Mucosa of stomach (tissue), 1 donor: ENCODE data around the gene MACROD2.

ENCODE experiments used
- H3K27me3 ChIP-seq: one replicate; pipeline ENCODE4 v1.7.0; 2013; ENCODE audit warnings: mild to moderate bottlenecking, low read length; ENCODE audit not compliant: control insufficient read depth, insufficient read depth
- H3K36me3 ChIP-seq: one replicate; pipeline ENCODE4 v1.7.0; 2013; ENCODE audit warnings: low read length; ENCODE audit not compliant: control insufficient read depth, insufficient read depth
- H3K4me1 ChIP-seq: one replicate; pipeline ENCODE4 v1.7.0; 2013; ENCODE audit warnings: mild to moderate bottlenecking, low read length; ENCODE audit not compliant: control insufficient read depth, insufficient read depth
- H3K4me3 ChIP-seq: one replicate; pipeline ENCODE4 v1.7.0; 2013; ENCODE audit warnings: low read length
- H3K9ac ChIP-seq: one replicate; pipeline ENCODE4 v1.7.0; 2013; ENCODE audit warnings: mild to moderate bottlenecking, low read length, moderate library complexity
- H3K9me3 ChIP-seq: one replicate; pipeline ENCODE4 v1.7.0; 2013; ENCODE audit warnings: mild to moderate bottlenecking, low read length, moderate library complexity; ENCODE audit not compliant: control insufficient read depth
- donor health status: Pancreatic carcinoma.

The MACROD2 gene

GRCh38 chr20:14667226-14667625 lies 671.9 kb downstream of the MACROD2 start:
- H3K36me3 ChIP-seq, result no peaks in the 10 kb centered on the region
- no peaks in the 10 kb centered on the region for H3K4me1 ChIP-seq
- H3K9ac ChIP-seq, result no peak overlapping the region
- no peaks in the 10 kb centered on the region for H3K9me3 ChIP-seq
- H3K27me3 ChIP-seq, result no peaks in the 10 kb centered on the region
- no peak overlapping the region for H3K4me3 ChIP-seq

- Histone ChIP-seq H3K27me3 (no peaks in the 10 kb centered on the region), H3K9me3 (no peaks in the 10 kb centered on the region), H3K4me1 (no peaks in the 10 kb centered on the region), H3K9ac (no peak overlapping the region), H3K36me3 (no peaks in the 10 kb centered on the region), H3K4me3 (no peak overlapping the region)
These were observed 676.8 kb downstream of the MACROD2 start for GRCh38 chr20:14672066-14672465.

GRCh38 chr20:14673164-14673563 lies 677.8 kb downstream of the MACROD2 start:
- Histone ChIP-seq H3K9me3 (no peaks in the 10 kb centered on the region), H3K27me3 (no peaks in the 10 kb centered on the region), H3K9ac (no peak overlapping the region), H3K4me3 (no peak overlapping the region), H3K36me3 (no peaks in the 10 kb centered on the region), H3K4me1 (no peaks in the 10 kb centered on the region)

GRCh38 chr20:14677455-14677854 lies 682.1 kb downstream of the MACROD2 start:
- Histone ChIP-seq H3K36me3 (no peaks in the 10 kb centered on the region), H3K4me3 (no peak overlapping the region)

GRCh38 chr20:14685183-14685582 lies 689.9 kb downstream of the MACROD2 start:
- Histone ChIP-seq H3K36me3 (no peaks in the 10 kb centered on the region), H3K27me3 (no peaks in the 10 kb centered on the region), H3K4me3 (no peak overlapping the region)

More at GRCh38 chr20:14677455-14677854, 682.1 kb downstream of the MACROD2 start:
- H3K4me1 ChIP-seq, result no peaks in the 10 kb centered on the region
- H3K9me3 ChIP-seq, result no peaks in the 10 kb centered on the region
- no peaks in the 10 kb centered on the region for H3K27me3 ChIP-seq
- H3K9ac ChIP-seq, result no peak overlapping the region

GRCh38 chr20:14687313-14687712 lies 692.0 kb downstream of the MACROD2 start:
- H3K27me3 ChIP-seq, result no peaks in the 10 kb centered on the region
- H3K4me3 ChIP-seq, result no peak overlapping the region
- no peaks in the 10 kb centered on the region for H3K9me3 ChIP-seq
- no peak overlapping the region for H3K9ac ChIP-seq
- no peaks in the 10 kb centered on the region for H3K4me1 ChIP-seq
- no peaks in the 10 kb centered on the region for H3K36me3 ChIP-seq

More at GRCh38 chr20:14685183-14685582, 689.9 kb downstream of the MACROD2 start:
- Histone ChIP-seq H3K4me1 (no peaks in the 10 kb centered on the region), H3K9ac (no peak overlapping the region), H3K9me3 (no peaks in the 10 kb centered on the region)

GRCh38 chr20:14688005-14688404 lies 692.7 kb downstream of the MACROD2 start:
- no peaks in the 10 kb centered on the region for H3K9me3 ChIP-seq
- H3K27me3 ChIP-seq, result no peaks in the 10 kb centered on the region
- H3K4me3 ChIP-seq, result no peak overlapping the region
- no peaks in the 10 kb centered on the region for H3K36me3 ChIP-seq
- H3K4me1 ChIP-seq, result no peaks in the 10 kb centered on the region
- no peak overlapping the region for H3K9ac ChIP-seq

GRCh38 chr20:14691994-14692393 lies 696.7 kb downstream of the MACROD2 start:
- Histone ChIP-seq H3K9me3 (no peaks in the 10 kb centered on the region), H3K9ac (no peak overlapping the region), H3K36me3 (no peaks in the 10 kb centered on the region), H3K4me1 (no peaks in the 10 kb centered on the region), H3K4me3 (no peak overlapping the region), H3K27me3 (no peaks in the 10 kb centered on the region)

- Histone ChIP-seq H3K4me1 (no peaks in the 10 kb centered on the region), H3K36me3 (no peaks in the 10 kb centered on the region), H3K27me3 (no peaks in the 10 kb centered on the region), H3K9ac (no peak overlapping the region), H3K4me3 (no peak overlapping the region), H3K9me3 (no peaks in the 10 kb centered on the region)
These were observed 701.2 kb downstream of the MACROD2 start for GRCh38 chr20:14696478-14696877.

GRCh38 chr20:14696937-14697336 lies 701.6 kb downstream of the MACROD2 start:
- H3K4me1 ChIP-seq, result no peaks in the 10 kb centered on the region
- H3K9ac ChIP-seq, result no peak overlapping the region
- H3K4me3 ChIP-seq, result no peak overlapping the region
- no peaks in the 10 kb centered on the region for H3K9me3 ChIP-seq
- no peaks in the 10 kb centered on the region for H3K36me3 ChIP-seq
- no peaks in the 10 kb centered on the region for H3K27me3 ChIP-seq

- no peaks in the 10 kb centered on the region for H3K36me3 ChIP-seq
- no peaks in the 10 kb centered on the region for H3K4me1 ChIP-seq
- H3K4me3 ChIP-seq, result no peak overlapping the region
- H3K9me3 ChIP-seq, result no peaks in the 10 kb centered on the region
- no peak overlapping the region for H3K9ac ChIP-seq
- no peaks in the 10 kb centered on the region for H3K27me3 ChIP-seq
These were observed 702.8 kb downstream of the MACROD2 start for GRCh38 chr20:14698125-14698524.

GRCh38 chr20:14698605-14699373 lies 703.5 kb downstream of the MACROD2 start:
- Histone ChIP-seq H3K36me3 (no peaks in the 10 kb centered on the region), H3K27me3 (no peaks in the 10 kb centered on the region), H3K4me1 (no peaks in the 10 kb centered on the region), H3K9ac (no peak overlapping the region), H3K9me3 (no peaks in the 10 kb centered on the region), H3K4me3 (no peak overlapping the region)

GRCh38 chr20:14700639-14700960 lies 705.3 kb downstream of the MACROD2 start:
- H3K27me3 ChIP-seq, result no peaks in the 10 kb centered on the region
- H3K9ac ChIP-seq, result no peak overlapping the region
- H3K36me3 ChIP-seq, result no peaks in the 10 kb centered on the region
- no peaks in the 10 kb centered on the region for H3K4me1 ChIP-seq
- H3K4me3 ChIP-seq, result no peak overlapping the region
- H3K9me3 ChIP-seq, result no peaks in the 10 kb centered on the region
